SU-DHL-6 (cell line): ENCODE results near the gene ZBTB2.

ENCODE experiments used
- H2AFZ ChIP-seq: fragments of 200-600 bp; sonication (generic); 2 replicates; pipeline ENCODE4 v1.6.1; 2014; ENCODE audit warnings: low read depth, mild to moderate bottlenecking, moderate library complexity, mixed read lengths, antibody characterized with exemption, low read length; ENCODE audit not compliant: severe bottlenecking
- H3F3A ChIP-seq: fragments of 200-600 bp; shearing (Covaris generic); 2 replicates; pipeline ENCODE4 v1.6.0; 2016; ENCODE audit warnings: antibody characterized with exemption, mild to moderate bottlenecking; ENCODE audit not compliant: insufficient read depth
- H3K27ac ChIP-seq: fragments of 200-600 bp; sonication (generic); 2 replicates; pipeline ENCODE4 v1.5.1; 2016; ENCODE audit warnings: low read depth, mild to moderate bottlenecking, low read length, moderate library complexity, mixed read lengths
- H3K27me3 ChIP-seq: fragments of 200-600 bp; sonication (generic), shearing (Covaris generic); 2 replicates; pipeline ENCODE4 v1.6.0; 2014; ENCODE audit warnings: mild to moderate bottlenecking, low read length
- H3K36me3 ChIP-seq: fragments of 200-600 bp; sonication (generic); 2 replicates; pipeline ENCODE4 v1.6.1; 2014; ENCODE audit warnings: mild to moderate bottlenecking, low read length, mixed read lengths
- H3K4me2 ChIP-seq: fragments of 300-600, 200-600 bp; shearing (Covaris generic), sonication (generic); 2 replicates; pipeline ENCODE4 v1.6.0; 2014; ENCODE audit warnings: low read length, low read depth, mild to moderate bottlenecking; ENCODE audit not compliant: poor library complexity, severe bottlenecking
- H3K4me3 ChIP-seq: fragments of 200-600 bp; sonication (generic); 2 replicates; pipeline ENCODE4 v1.5.1; 2014; ENCODE audit warnings: antibody characterized with exemption, low read length, mild to moderate bottlenecking, mixed read lengths; ENCODE audit not compliant: insufficient read depth, poor library complexity, severe bottlenecking
- H3K79me2 ChIP-seq: fragments of 200-600 bp; sonication (generic); 2 replicates; pipeline ENCODE4 v1.6.1; 2014; ENCODE audit warnings: mild to moderate bottlenecking, low read length, moderate library complexity; ENCODE audit not compliant: insufficient read depth
- H3K9ac ChIP-seq: fragments of 200-600 bp; sonication (generic); 2 replicates; pipeline ENCODE4 v1.7.0; 2014; ENCODE audit warnings: mild to moderate bottlenecking, low read length
- H3K9me2 ChIP-seq: fragments of 200-600 bp; sonication (generic); replicated peaks from 2 replicates; pipeline ENCODE4 v1.6.1; 2014; ENCODE audit warnings: low read length; ENCODE audit not compliant: insufficient read depth
- H3K9me3 ChIP-seq: fragments of 200-600 bp; sonication (generic); 2 replicates; pipeline ENCODE4 v1.6.1; 2014; ENCODE audit warnings: low read length, mixed read lengths; ENCODE audit not compliant: insufficient read depth
- H4K20me1 ChIP-seq: fragments of 200-600 bp; sonication (generic); 2 replicates; pipeline ENCODE4 v1.6.1; 2014; ENCODE audit warnings: low read depth, mild to moderate bottlenecking, antibody characterized with exemption, low read length, moderate library complexity, mixed read lengths
- EZH2phosphoT487 ChIP-seq: fragments of 200-600 bp; sonication (generic), shearing (Covaris generic); conservative IDR thresholded peaks from 2 replicates; pipeline ENCODE4 v1.6.1; 2018; ENCODE audit warnings: mild to moderate bottlenecking, antibody characterized with exemption, low read length, moderate library complexity, mixed read lengths
- TF ChIP-seq, protein P1 (sequence below): fragments of 200-600 bp; sonication (generic); IDR thresholded peaks from one replicate; pipeline ENCODE4 v1.5.1; 2017; ENCODE audit warnings: antibody characterized with exemption, mild to moderate bottlenecking, low read length, moderate library complexity; ENCODE audit not compliant: insufficient read depth, poor library complexity, severe bottlenecking

ZBTB2 gene

DNA sequence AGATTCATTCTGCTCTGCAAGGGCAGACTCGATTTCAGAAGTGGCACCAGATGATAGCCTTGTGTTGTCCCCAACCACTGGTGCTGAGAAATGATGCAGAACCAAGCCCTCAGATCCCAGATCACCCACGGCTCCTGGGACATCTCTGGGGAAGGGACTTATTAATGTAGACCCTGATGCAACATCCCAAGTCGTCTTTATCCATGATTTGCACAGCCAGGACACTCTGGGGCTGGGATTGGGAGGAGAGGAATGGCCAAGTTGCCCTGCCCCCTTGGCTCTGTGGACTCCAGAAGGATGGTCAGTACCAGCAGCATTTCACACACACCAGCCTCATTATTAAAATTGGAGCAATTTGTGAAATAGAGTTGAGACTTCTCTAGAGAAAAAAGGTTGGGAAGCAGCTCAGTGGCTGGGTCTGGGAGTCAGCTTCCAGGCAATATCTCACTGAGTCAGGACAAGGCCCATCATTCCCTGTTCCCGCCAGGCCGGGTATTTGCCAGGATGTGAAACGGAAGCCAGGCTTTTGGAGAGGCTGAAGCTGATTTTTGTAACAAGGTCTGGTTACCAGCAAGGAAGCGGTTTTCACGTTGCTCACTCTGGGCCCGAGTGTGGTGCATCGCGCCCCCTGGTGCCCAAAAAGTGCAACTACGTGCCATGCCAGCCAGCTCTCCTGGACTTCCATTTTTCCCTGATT, 67.4 kb downstream of the ZBTB2 start:
- Histone ChIP-seq H3K4me3 (no peak overlapping the region), H3K4me2 (no peak overlapping the region), H4K20me1 (no peaks in the 10 kb centered on the region), H3K9me2 (no peaks in the 10 kb centered on the region), H3K9ac (no peak overlapping the region), H3K9me3 (no peaks in the 10 kb centered on the region), H3K27me3 (no peaks in the 10 kb centered on the region), H3F3A (no peaks in the 10 kb centered on the region), H2AFZ (peak overlapping the region; percentile 8), H3K27ac (no peak overlapping the region), H3K79me2 (no peaks in the 10 kb centered on the region), H3K36me3 (no peaks in the 10 kb centered on the region)
- TF ChIP-seq, protein P1, sequence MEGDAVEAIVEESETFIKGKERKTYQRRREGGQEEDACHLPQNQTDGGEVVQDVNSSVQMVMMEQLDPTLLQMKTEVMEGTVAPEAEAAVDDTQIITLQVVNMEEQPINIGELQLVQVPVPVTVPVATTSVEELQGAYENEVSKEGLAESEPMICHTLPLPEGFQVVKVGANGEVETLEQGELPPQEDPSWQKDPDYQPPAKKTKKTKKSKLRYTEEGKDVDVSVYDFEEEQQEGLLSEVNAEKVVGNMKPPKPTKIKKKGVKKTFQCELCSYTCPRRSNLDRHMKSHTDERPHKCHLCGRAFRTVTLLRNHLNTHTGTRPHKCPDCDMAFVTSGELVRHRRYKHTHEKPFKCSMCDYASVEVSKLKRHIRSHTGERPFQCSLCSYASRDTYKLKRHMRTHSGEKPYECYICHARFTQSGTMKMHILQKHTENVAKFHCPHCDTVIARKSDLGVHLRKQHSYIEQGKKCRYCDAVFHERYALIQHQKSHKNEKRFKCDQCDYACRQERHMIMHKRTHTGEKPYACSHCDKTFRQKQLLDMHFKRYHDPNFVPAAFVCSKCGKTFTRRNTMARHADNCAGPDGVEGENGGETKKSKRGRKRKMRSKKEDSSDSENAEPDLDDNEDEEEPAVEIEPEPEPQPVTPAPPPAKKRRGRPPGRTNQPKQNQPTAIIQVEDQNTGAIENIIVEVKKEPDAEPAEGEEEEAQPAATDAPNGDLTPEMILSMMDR, result peak; percentile 88
- no peak for TF ChIP-seq EZH2phosphoT487

- Histone ChIP-seq H3K27ac (no peak overlapping the region), H3K9me2 (no peaks in the 10 kb centered on the region), H3F3A (no peaks in the 10 kb centered on the region), H2AFZ (no peak overlapping the region), H3K36me3 (no peaks in the 10 kb centered on the region), H3K9ac (no peak overlapping the region), H3K4me3 (no peak overlapping the region), H3K27me3 (no peaks in the 10 kb centered on the region), H4K20me1 (no peaks in the 10 kb centered on the region), H3K4me2 (no peak overlapping the region), H3K79me2 (no peaks in the 10 kb centered on the region), H3K9me3 (no peaks in the 10 kb centered on the region)
- no peak for TF ChIP-seq EZH2phosphoT487
- TF ChIP-seq, protein P1, result no peak
Measured at GRCh38 chr6:151322570-151322969, 68.8 kb downstream of the ZBTB2 start.

DNA sequence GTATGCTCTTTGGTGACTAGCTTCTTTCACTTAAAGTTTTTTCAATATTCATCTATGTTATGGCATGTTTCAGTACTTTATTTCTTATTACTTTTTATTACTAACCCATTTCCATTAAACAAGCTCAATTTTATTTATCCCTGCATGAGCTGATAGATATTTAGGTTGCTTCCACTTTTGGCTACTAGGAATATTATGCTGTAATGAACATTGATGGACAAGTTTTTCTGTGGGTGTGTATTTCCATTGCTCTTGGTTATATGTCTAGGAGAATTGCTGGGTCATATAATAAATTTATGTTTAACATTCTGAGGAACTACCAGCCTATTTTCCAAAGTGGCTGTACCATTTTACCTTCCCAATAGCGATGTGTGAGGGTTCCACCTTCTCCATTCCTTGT, 69.9 kb downstream of the ZBTB2 start:
- Histone ChIP-seq H3K9ac (no peak overlapping the region), H4K20me1 (no peaks in the 10 kb centered on the region), H3F3A (no peaks in the 10 kb centered on the region), H3K4me3 (no peak overlapping the region), H2AFZ (no peak overlapping the region), H3K9me3 (no peaks in the 10 kb centered on the region), H3K36me3 (no peaks in the 10 kb centered on the region), H3K27ac (no peak overlapping the region), H3K4me2 (no peak overlapping the region), H3K27me3 (no peaks in the 10 kb centered on the region), H3K79me2 (no peaks in the 10 kb centered on the region), H3K9me2 (no peaks in the 10 kb centered on the region)
- TF ChIP-seq EZH2phosphoT487, result no peak
- TF ChIP-seq, protein P1, result no peak
